ENCODE data around the gene DPEP2.
"Not testable (repeated sequence)": the region's sequence is repeated elsewhere in the genome, so short reads cannot be mapped to it uniquely, and the experiment has no call there.

DPEP2 gene

GRCh38 chr16:68005786-68006286 is 6.6 kb upstream of the DPEP2 start:
- DNase-seq (ENCODE audit: low read depth, low spot score): peak; percentile 58
- H3K27ac ChIP-seq: peak overlapping the region; percentile 78

DNA sequence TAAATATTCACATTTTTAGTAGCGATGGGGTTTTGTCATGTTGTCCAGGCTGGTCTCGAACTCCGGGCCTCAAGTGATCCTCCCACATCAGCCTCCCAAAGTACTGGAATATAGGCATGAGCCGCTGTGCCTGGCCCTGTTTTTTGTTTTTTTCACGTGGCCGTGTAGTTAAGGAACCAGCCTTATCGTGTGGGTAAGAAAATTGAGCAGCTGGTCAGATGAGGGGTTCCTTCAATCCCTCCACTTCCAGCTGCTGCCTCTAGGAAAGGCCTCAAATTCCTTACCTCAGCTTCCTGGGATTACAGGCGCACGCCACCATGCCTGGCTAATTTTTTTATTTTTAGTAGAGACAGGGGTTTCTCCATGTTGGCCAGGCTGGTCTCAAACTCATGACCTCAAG is 5.9 kb upstream of the DPEP2 start:
- peak overlapping the region; percentile 78 for H3K27ac ChIP-seq

GRCh38 chr16:68003031-68003430 is 3.7 kb upstream of the DPEP2 start:
- peak overlapping the region; percentile 3 for H3K27ac ChIP-seq
- no peak for DNase-seq (ENCODE audit: low read depth, low spot score)

More for the DNA sequence above, 5.9 kb upstream of the DPEP2 start:
- DNase-seq (ENCODE audit: low read depth, low spot score): no peak

GRCh38 chr16:68000450-68000849 is 1.2 kb upstream of the DPEP2 start:
- H3K27ac ChIP-seq: no peak overlapping the region
- DNase-seq (ENCODE audit: low read depth, low spot score): no peak

- no peak for DNase-seq (ENCODE audit: low read depth, low spot score)
- no peak overlapping the region for H3K27ac ChIP-seq
Measured at GRCh38 chr16:67999985-68000384, 701 bp upstream of the DPEP2 start.

DNA sequence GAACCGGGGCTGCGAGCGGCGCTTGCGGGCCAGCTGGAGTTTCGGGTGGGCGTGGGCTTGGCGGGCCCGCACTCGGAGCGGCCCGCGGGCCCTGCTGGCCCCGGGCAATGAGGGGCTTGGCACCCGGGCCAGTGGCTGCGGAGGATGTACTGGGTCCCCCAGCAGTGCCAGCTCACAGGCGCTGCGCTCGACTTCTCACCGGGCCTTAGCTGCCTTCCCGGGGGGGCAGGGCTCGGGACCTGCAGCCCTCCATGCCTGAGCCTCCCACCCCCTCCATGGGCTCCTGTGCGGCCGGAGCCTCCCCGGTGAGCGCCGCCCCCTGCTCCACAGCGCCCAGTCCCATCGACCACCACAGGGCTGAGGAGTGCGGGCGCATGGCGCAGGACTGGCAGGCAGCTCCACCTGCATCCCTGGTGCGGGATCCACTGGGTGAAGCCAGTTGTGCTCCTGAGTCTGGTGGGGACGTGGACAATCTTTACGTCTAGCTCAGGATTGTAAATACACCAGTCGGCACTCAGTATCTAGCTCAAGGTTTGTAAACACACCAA is 979 bp downstream of the DPEP2 start:
- DNase-seq (ENCODE audit: low read depth, low spot score); H3K27ac ChIP-seq: not testable (repeated sequence)

DNA sequence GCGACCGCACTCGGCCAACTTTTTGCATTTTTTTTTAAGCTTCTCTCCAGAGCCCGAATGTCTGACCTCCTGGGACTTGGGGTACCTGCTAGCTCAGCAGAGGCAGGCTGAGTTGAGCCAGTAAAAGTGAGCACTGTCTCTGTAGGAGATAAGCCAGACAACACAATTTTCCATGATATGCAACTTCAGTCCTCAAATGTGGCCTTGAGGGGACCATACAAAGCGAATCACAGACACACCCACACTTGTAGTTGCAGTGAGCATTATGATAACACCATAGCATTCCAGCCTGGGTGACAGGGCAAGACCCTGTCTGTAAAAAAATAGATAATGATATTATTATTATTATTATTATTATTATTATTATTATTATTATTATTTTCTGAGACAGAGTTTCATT is 2.6 kb downstream of the DPEP2 start:
- no peak overlapping the region for H3K27ac ChIP-seq

DNA sequence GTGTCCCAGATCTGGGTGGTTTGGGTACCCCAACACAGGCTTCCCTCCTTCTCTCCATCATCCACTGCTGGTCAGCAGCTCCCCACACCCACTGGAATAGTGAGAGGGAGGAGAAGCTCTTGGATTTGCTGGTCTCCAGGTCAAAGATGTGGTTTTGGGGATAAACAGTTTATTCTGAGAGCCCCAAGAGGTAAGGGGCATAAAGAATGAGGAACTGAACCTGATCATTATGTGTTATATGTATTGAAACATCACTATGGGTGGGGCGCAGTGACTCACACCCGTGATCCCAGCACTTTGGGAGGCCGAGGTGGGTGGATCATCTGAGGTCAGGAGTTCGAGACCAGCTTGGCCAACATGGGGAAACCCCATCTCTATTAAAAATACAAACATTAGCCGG is 3.9 kb downstream of the DPEP2 start:
- no peak for DNase-seq (ENCODE audit: low read depth, low spot score)
- no peak overlapping the region for H3K27ac ChIP-seq

More for the DNA sequence above, 2.6 kb downstream of the DPEP2 start:
- DNase-seq (ENCODE audit: low read depth, low spot score): no peak

GRCh38 chr16:67994040-67994408 is 5.3 kb downstream of the DPEP2 start:
- not testable (repeated sequence) for H3K27ac ChIP-seq; DNase-seq (ENCODE audit: low read depth, low spot score)

- no peak overlapping the region for H3K27ac ChIP-seq
- no peak for DNase-seq (ENCODE audit: low read depth, low spot score)
Measured at GRCh38 chr16:67993207-67994039, 5.9 kb downstream of the DPEP2 start.

- no peak for DNase-seq (ENCODE audit: low read depth, low spot score)
- no peak overlapping the region for H3K27ac ChIP-seq
Measured at GRCh38 chr16:67992661-67993206, 6.5 kb downstream of the DPEP2 start.

GRCh38 chr16:67990018-67990386 is 9.3 kb downstream of the DPEP2 start:
- no peak overlapping the region for H3K27ac ChIP-seq

DNA sequence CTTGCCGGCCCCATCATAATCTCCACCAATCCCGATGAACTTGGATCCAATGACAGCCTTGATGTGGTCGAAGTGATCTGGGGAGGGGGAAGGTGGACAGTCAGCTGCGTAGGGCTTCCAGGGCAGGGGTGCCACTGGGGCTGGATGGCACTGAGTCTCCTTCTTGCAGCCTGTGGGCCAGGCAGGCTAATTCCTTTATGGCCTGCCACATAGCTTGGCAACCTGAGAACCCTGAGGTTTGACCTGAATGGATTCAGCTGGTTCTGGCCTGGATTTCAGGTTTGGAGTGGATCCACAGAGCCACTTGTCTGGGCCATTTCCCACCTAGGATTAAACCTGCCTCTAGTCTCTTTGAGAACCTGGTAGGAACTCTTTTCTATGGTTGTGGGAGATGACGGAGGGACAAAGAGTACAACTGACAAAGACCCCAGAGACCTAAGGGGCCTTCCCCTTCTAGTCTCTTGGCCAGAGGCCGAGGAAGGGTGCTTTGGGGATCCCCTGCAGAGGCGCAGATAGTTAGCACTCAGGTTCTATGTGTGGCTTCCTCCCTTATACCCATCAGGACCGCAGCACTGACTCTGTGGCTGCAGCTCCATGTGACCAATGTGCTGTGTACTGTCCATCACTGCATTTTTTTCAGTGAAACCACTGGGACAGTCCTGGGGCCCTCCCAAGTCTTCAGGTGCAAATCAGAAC is 9.8 kb downstream of the DPEP2 start:
- H3K27ac ChIP-seq: no peak overlapping the region

More at GRCh38 chr16:67990018-67990386, 9.3 kb downstream of the DPEP2 start:
- no peak for DNase-seq (ENCODE audit: low read depth, low spot score)

GRCh38 chr16:67988675-67989074 is 10.6 kb downstream of the DPEP2 start:
- H3K27ac ChIP-seq: no peak overlapping the region
- DNase-seq (ENCODE audit: low read depth, low spot score): no peak

More for the DNA sequence above, 9.8 kb downstream of the DPEP2 start:
- no peak for DNase-seq (ENCODE audit: low read depth, low spot score)

DNA sequence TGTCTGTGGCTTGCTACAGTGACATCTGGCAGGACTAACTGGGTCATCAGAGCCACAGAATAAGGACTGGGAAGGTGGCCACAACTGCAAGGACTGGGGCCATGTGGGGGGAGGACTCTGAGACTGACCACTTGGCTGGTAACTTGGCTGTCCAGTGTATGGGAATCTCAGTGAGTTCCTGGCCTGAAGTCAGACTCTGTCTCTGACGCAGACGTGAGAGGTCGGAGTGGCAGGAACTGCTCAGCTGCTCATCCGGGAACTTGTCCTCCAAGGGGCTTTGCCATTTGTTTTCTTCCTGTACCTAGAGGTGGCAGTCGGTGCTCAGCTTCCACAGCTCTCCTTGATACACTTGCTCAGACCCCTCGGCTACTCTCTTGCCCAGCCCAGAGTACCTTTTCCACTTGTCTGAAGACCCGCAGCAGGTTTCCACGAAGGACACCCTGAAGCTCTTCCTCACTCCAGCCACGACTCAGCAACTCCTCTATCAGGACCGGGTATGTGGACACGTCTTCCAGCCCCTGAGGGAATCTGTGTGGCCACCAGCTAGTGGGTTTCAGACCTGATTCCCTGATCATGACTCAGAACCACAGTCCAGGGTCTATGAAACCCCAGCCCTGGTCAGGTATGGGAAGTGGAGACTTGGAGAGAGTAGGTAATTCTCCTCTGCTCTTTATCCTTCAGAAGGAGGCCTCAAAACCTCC is 11.7 kb downstream of the DPEP2 start:
- H3K27ac ChIP-seq: no peak overlapping the region
- no peak for DNase-seq (ENCODE audit: low read depth, low spot score)

DNA sequence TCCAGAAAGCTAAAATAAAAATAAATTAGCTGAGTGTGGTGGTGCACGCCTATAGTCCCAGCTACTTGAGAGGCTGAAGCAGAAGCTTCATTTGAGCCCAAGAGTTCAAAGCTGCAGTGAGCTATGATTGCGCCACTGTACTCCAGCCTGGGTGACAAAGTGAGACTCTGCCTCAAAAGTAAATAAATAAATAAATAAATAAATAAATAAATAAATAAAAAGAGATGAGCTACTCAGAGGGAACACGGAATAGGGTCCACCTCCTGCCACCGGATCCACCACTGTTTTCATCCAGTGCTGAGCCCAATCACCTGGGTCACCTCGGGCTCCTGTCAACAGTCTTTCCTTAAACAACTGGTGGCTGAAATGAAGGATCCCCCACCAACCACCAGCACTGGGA is 12.3 kb downstream of the DPEP2 start:
- H3K27ac ChIP-seq: no peak overlapping the region

GRCh38 chr16:67982011-67982696 is 17.1 kb downstream of the DPEP2 start:
- no peak for DNase-seq (ENCODE audit: low read depth, low spot score)

More for the DNA sequence above, 12.3 kb downstream of the DPEP2 start:
- DNase-seq (ENCODE audit: low read depth, low spot score): no peak

DNA sequence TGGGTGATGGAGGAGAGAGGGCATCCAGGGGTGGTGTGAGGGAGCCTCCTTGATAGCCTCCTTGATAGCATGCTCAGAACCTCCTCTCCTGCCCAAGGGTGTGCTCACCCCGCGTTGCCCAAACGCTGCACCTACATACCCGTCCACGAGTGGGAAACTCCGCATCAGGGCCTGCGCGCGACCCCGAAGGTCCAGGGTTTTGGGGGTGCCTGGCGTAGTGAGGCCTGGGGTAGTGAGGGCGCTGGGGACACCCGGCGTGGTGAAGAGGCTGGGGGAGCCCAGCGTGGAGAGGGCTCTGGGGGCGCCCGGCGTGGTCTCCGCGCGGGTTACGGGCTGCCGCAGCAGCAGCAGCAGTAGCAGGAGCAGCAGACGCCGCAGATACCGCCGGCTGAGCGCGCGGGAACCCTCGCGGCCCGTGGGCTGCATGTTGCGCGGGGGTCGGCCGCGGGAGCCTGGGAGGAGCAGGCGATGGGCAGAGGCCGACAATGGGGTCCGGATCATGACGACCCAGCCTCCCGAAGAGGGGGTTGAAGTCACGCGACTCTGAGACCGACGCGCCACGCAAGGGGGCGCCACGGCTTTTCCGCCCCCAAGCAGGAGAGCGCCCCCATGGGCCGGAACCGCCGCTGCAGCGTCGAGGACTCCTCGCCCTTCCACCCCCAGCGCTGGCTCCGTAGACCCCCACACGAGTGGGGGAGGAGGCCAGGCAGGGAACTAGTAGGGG is 19.2 kb downstream of the DPEP2 start, which contains the start of gene DPEP3:
DPEP3 (minus strand) TSS at position 545 of the 724 bp plus-strand sequence; CDS start at position 426, 119 bp downstream.
- no peak within 1 kb of the TSS for H3K27ac ChIP-seq
- DNase-seq (ENCODE audit: low read depth, low spot score): no peak

More at GRCh38 chr16:67982011-67982696, 17.1 kb downstream of the DPEP2 start:
- H3K27ac ChIP-seq: no peak overlapping the region

All from epithelial cell of prostate (primary cell).